Brain pericyte (primary cell): ENCODE results near the gene PLIN4.
"Not testable (repeated sequence)": the region's sequence is repeated elsewhere in the genome, so short reads cannot be mapped to it uniquely, and the experiment has no call there.

Experiments
- DNase-seq: peaks from one replicate; pipeline ENCODE4 v3.0.0-alpha.2; 2012; ENCODE audit warnings: low read depth, low spot score

The PLIN4 gene, protein sequence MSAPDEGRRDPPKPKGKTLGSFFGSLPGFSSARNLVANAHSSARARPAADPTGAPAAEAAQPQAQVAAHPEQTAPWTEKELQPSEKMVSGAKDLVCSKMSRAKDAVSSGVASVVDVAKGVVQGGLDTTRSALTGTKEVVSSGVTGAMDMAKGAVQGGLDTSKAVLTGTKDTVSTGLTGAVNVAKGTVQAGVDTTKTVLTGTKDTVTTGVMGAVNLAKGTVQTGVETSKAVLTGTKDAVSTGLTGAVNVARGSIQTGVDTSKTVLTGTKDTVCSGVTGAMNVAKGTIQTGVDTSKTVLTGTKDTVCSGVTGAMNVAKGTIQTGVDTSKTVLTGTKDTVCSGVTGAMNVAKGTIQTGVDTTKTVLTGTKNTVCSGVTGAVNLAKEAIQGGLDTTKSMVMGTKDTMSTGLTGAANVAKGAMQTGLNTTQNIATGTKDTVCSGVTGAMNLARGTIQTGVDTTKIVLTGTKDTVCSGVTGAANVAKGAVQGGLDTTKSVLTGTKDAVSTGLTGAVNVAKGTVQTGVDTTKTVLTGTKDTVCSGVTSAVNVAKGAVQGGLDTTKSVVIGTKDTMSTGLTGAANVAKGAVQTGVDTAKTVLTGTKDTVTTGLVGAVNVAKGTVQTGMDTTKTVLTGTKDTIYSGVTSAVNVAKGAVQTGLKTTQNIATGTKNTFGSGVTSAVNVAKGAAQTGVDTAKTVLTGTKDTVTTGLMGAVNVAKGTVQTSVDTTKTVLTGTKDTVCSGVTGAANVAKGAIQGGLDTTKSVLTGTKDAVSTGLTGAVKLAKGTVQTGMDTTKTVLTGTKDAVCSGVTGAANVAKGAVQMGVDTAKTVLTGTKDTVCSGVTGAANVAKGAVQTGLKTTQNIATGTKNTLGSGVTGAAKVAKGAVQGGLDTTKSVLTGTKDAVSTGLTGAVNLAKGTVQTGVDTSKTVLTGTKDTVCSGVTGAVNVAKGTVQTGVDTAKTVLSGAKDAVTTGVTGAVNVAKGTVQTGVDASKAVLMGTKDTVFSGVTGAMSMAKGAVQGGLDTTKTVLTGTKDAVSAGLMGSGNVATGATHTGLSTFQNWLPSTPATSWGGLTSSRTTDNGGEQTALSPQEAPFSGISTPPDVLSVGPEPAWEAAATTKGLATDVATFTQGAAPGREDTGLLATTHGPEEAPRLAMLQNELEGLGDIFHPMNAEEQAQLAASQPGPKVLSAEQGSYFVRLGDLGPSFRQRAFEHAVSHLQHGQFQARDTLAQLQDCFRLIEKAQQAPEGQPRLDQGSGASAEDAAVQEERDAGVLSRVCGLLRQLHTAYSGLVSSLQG (N-terminal part only)

GRCh38 chr19:4518345-4519171 lies at the start of gene PLIN4:
TSS of gene PLIN4 (minus strand) at chr19:4518486. CDS start at chr19:4518272, 214 bp downstream.
- DNase-seq, result no peak

GRCh38 chr19:4567584-4568071 lies 49.3 kb upstream of the PLIN4 start:
- DNase-seq, result no peak

DNA sequence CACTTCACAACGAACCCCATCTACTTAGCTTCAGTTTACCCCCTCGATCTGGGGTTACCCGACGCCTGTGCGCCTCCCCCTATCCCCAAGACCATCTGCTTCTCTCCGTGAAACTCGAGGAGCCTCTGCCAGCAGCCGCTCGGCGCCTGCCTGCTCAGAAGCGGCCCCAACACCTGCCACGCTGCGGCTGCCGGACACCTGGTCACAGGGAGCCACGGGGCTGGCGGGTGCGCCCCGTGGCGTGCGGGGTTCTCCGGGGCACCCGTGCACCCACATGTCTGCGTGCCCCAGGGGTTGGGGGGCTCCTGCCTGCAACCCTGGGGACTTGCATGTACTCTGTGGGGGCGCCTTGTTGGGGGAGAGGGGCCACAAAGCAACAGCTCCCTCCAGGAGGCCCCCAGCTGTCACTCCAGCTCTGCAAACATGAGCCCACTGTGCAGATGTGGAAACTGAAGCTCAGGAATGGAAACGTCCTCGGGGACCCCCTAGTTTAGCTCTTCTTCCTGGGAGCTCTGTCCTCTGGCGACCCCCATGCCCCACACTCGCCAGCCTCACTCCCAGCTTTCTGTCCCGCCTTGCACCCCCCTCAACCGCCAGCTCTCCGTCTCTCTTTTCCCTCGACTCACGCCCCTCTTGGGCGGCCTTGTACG lies 48.2 kb upstream of the PLIN4 start:
- DNase-seq, result no peak

DNA sequence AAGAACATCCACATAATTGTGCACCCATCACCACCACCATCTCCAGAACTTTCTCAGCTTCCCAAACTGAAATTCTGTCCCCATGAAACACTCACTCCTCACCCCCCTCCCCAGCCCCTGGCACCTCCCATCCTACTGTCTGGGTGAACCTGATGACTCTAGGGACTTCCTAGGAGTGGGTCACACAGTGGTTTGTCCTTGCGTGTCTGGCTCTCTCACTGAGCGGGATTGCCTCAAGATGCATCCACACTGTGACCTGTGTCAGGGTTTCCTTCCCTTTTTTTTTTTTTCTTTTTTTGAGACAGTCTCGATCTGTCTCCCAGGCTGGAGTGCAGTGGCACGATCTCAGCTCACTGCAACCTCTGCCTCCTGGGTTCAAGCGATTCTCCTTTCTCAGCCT lies 45.3 kb upstream of the PLIN4 start:
- DNase-seq, result not testable (repeated sequence)

- not testable (repeated sequence) for DNase-seq
Measured at GRCh38 chr19:4562085-4562484, 43.8 kb upstream of the PLIN4 start.

- no peak for DNase-seq
Measured at GRCh38 chr19:4559569-4559968, 41.3 kb upstream of the PLIN4 start, which contains the start of gene SEMA6B. TSS of gene SEMA6B (minus strand) at chr19:4559684. CDS start at chr19:4558457, 1,227 bp downstream.

DNA sequence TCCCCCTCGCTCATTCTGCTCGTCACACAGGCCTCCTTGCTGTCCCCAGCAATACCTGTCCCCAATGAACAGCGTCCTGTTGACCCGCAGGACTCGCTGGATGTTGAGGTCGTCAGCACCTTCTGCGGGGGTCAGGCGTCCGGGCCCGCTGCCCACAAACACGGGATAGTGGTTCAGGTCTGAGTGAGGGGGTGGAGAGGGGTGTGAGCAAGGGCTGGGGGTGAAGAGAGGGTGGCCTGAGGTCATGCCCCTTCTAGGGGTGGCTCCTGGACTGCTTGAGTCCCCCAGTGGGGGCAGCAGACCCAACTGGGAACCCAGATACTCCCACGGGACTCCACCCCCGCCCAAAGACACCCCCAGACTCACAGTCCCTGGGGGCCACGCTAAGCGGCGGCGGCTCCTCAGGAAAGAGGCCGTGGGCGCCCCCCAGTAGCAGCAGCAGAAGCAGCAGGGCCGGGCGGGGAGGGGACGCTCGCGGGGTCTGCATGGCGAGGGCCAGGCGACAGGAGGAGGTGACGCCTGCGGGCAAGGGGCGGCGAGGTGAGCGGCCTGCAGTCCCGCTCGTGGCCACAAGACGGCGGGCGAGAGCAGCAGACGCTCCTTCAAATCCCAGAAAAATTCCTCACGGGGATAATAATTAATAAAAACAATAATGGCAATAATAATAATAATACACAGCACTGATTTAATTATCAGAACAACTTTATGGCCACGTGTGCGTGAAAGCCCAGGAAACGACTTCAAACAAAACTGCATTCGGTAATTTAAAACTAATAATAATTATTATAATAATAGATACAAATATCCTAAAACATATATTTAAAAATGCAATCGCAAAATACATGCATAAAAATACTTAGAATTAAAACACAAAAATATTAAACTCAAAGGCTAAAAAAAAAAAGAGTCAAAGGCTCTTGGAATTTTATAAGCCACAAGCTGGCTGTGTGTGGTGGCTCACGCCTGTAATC lies 40.0 kb upstream of the PLIN4 start:
- no peak for DNase-seq

- DNase-seq, result no peak
Measured at GRCh38 chr19:4557144-4557970, 39.1 kb upstream of the PLIN4 start.

GRCh38 chr19:4556597-4557127 lies 38.4 kb upstream of the PLIN4 start:
- no peak for DNase-seq

DNA sequence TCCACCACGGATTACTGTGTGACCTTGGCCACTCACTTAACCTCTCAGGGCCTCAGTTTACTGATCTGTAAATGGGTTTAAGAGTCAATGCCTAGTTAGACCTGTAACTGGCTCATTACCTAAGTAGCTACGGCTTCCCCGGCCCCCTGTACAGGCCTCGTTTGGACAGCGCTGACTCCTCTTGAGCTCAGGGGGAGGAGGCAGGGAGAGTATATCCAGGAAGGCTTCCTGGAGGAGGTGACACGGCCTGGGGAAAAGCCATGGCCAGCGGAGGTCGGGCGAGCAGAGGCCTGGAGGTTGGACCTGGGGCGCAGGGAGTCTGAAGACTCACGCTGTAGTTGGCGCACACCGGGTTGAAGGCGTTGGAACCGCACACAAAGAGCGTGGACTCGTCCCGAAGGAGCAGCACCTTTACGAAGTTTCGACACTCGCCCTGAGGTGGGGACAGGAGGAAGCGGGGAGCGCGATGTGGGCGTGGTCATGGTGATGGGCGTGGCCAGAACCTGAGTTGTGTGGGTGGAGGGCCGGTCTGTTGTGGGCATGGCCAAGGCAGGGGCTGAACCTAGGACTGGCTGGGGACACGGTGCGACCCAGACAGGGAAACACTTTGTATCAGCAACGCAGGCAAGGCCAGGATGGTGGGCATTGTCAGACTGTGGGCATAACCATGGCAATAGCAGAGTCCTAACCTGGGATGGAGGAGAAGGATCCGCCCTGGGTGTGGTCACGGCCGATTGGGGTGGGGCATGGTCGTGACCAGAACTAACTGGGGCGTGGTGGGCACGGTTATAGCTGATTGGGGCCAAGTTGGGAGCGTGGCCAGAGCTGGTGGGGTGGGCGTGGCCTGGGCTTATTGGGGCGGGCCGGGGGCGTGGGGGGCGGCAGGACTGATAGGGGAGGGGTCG lies 37.6 kb upstream of the PLIN4 start:
- DNase-seq, result no peak

GRCh38 chr19:4554717-4555116 lies 36.4 kb upstream of the PLIN4 start:
- no peak for DNase-seq

GRCh38 chr19:4553775-4554174 lies 35.5 kb upstream of the PLIN4 start:
- no peak for DNase-seq

GRCh38 chr19:4553092-4553695 lies 34.9 kb upstream of the PLIN4 start:
- DNase-seq, result no peak

- no peak for DNase-seq
Measured at GRCh38 chr19:4552525-4552819, 34.2 kb upstream of the PLIN4 start.

GRCh38 chr19:4550479-4551050 lies 32.3 kb upstream of the PLIN4 start:
- no peak for DNase-seq

- DNase-seq, result no peak
Measured at GRCh38 chr19:4550018-4550417, 31.7 kb upstream of the PLIN4 start.
